Osteoblast (primary cell): Measurements from ENCODE around the gene ARHGEF26. TPM values are rescaled to one million over a fixed set of nuclear protein-coding genes. Genes with fewer than 3 reads are reported as not detected.

ENCODE experiments used
- DNase-seq: peaks from one replicate; pipeline ENCODE4 v3.0.0; 2011; ENCODE audit warnings: low spot score, mixed read lengths; ENCODE audit not compliant: insufficient read length; ENCODE audit errors: missing footprints
- H2AFZ ChIP-seq: 2 replicates; pipeline ENCODE4 v1.6.0; 2011; ENCODE audit warnings: mild to moderate bottlenecking, low read length
- H3K27ac ChIP-seq: 2 replicates; pipeline ENCODE4 v1.5.1; 2011; ENCODE audit warnings: mild to moderate bottlenecking, low read depth, low read length, moderate library complexity
- H3K27me3 ChIP-seq: 2 replicates; pipeline ENCODE4 v1.6.0; 2012; ENCODE audit warnings: mild to moderate bottlenecking, control low read depth, inconsistent platforms, low read length, moderate library complexity; ENCODE audit not compliant: insufficient read depth
- H3K36me3 ChIP-seq: 2 replicates; pipeline ENCODE4 v1.5.1; 2011; ENCODE audit warnings: mild to moderate bottlenecking, low read length, control low read depth, moderate library complexity; ENCODE audit not compliant: insufficient read depth
- H3K4me1 ChIP-seq: 2 replicates; pipeline ENCODE4 v1.5.1; 2011; ENCODE audit warnings: mild to moderate bottlenecking, low read length, control low read depth, moderate library complexity; ENCODE audit not compliant: insufficient read depth
- H3K4me2 ChIP-seq: 2 replicates; pipeline ENCODE4 v1.6.0; 2011; ENCODE audit warnings: mild to moderate bottlenecking, low read length; ENCODE audit not compliant: insufficient read depth
- H3K4me3 ChIP-seq: fragments of 200-600 bp; sonication (generic); 3 replicates; pipeline ENCODE4 v1.5.1; 2012; ENCODE audit warnings: mild to moderate bottlenecking, low read length, inconsistent platforms; ENCODE audit not compliant: insufficient read depth
- H3K79me2 ChIP-seq: 2 replicates; pipeline ENCODE4 v1.6.0; 2012; ENCODE audit warnings: mild to moderate bottlenecking, low read length, control low read depth, inconsistent platforms; ENCODE audit not compliant: insufficient read depth
- H3K9me3 ChIP-seq: 2 replicates; pipeline ENCODE4 v1.5.1; 2011; ENCODE audit warnings: low read depth, low read length, control low read depth
- H4K20me1 ChIP-seq: 2 replicates; pipeline ENCODE4 v1.6.0; 2012; ENCODE audit warnings: mild to moderate bottlenecking, low read length, control low read depth; ENCODE audit not compliant: insufficient read depth
- CTCF ChIP-seq: IDR thresholded peaks from 2 replicates; pipeline ENCODE4 v1.5.1; 2011; ENCODE audit warnings: mild to moderate bottlenecking, low read depth, low read length, moderate library complexity; ENCODE audit errors: extremely low read depth
- total RNA-seq: library from RNA; depleted of rRNA; stranded (reverse); fragments of >200 nt; gene quantifications from 2 replicates; pipeline ENCODE4 v1.2.3, GENCODE V29; 2012

The ARHGEF26 gene
- total RNA-seq, 1 donor: 3.6 TPM

GRCh38 chr3:154225536-154225935, 104.3 kb downstream of the ARHGEF26 start:
- no peak overlapping the region for H2AFZ ChIP-seq
- H3K27ac ChIP-seq: no peak overlapping the region
- H3K79me2 ChIP-seq: no peaks in the 10 kb centered on the region
- no peak overlapping the region for H3K4me2 ChIP-seq
- no peaks in the 10 kb centered on the region for H3K4me1 ChIP-seq
- DNase-seq: no peak
- H3K9me3 ChIP-seq: no peaks in the 10 kb centered on the region
- no peaks in the 10 kb centered on the region for H3K36me3 ChIP-seq
- no peaks in the 10 kb centered on the region for H3K27me3 ChIP-seq
- H3K4me3 ChIP-seq: no peak overlapping the region
- no peak for TF ChIP-seq CTCF
- H4K20me1 ChIP-seq: no peaks in the 10 kb centered on the region

GRCh38 chr3:154227531-154227930, 106.3 kb downstream of the ARHGEF26 start:
- H4K20me1 ChIP-seq: no peaks in the 10 kb centered on the region
- no peak for TF ChIP-seq CTCF
- H3K4me1 ChIP-seq: no peaks in the 10 kb centered on the region
- no peaks in the 10 kb centered on the region for H3K79me2 ChIP-seq
- H2AFZ ChIP-seq: no peak overlapping the region
- H3K27ac ChIP-seq: no peak overlapping the region
- no peak overlapping the region for H3K4me3 ChIP-seq
- H3K36me3 ChIP-seq: no peaks in the 10 kb centered on the region
- DNase-seq: no peak
- H3K4me2 ChIP-seq: no peak overlapping the region
- no peaks in the 10 kb centered on the region for H3K9me3 ChIP-seq
- H3K27me3 ChIP-seq: no peaks in the 10 kb centered on the region

GRCh38 chr3:154228561-154229216, 107.5 kb downstream of the ARHGEF26 start:
- Histone ChIP-seq H3K27me3 (no peaks in the 10 kb centered on the region), H2AFZ (no peak overlapping the region), H3K79me2 (no peaks in the 10 kb centered on the region), H3K4me2 (no peak overlapping the region), H3K4me1 (no peaks in the 10 kb centered on the region), H4K20me1 (no peaks in the 10 kb centered on the region), H3K36me3 (no peaks in the 10 kb centered on the region), H3K9me3 (no peaks in the 10 kb centered on the region), H3K4me3 (no peak overlapping the region), H3K27ac (no peak overlapping the region)
- DNase-seq: no peak
- TF ChIP-seq CTCF: no peak

- no peak overlapping the region for H3K4me3 ChIP-seq
- no peaks in the 10 kb centered on the region for H3K4me1 ChIP-seq
- no peak overlapping the region for H3K4me2 ChIP-seq
- no peaks in the 10 kb centered on the region for H3K79me2 ChIP-seq
- DNase-seq: no peak
- no peaks in the 10 kb centered on the region for H4K20me1 ChIP-seq
- no peak overlapping the region for H3K27ac ChIP-seq
- no peak overlapping the region for H2AFZ ChIP-seq
- H3K9me3 ChIP-seq: no peaks in the 10 kb centered on the region
- no peaks in the 10 kb centered on the region for H3K36me3 ChIP-seq
- no peak for TF ChIP-seq CTCF
- no peaks in the 10 kb centered on the region for H3K27me3 ChIP-seq
Observed at GRCh38 chr3:154229217-154229590, 108.0 kb downstream of the ARHGEF26 start.
